Gastroesophageal sphincter (tissue), 4 donors: ENCODE results near the gene PDLIM5. TPM values are rescaled to one million over a fixed set of nuclear protein-coding genes. Genes with fewer than 3 reads are reported as not detected.

ENCODE experiments used
- ATAC-seq: fragments of 150-250 bp; one replicate; pipeline ENCODE4 v1.9.1; 2016; ENCODE audit warnings: mild to moderate bottlenecking, moderate library complexity
- H3K27ac ChIP-seq, 4 donors: fragments of 200-600 bp; sonication (generic) in 3 of 4; 1 replicate in 3 of 4; 2 replicates in 1 of 4; pipeline ENCODE4 v1.5.1; 2016 to 2019
- H3K27me3 ChIP-seq: fragments of 200-600 bp; sonication (generic); one replicate; pipeline ENCODE4 v1.5.1; 2019
- H3K36me3 ChIP-seq, 2 donors: fragments of 200-600 bp; sonication (generic); one replicate each; pipeline ENCODE4 v1.5.1; 2019; ENCODE audit warnings: control low read depth in 1 of 2
- H3K4me1 ChIP-seq, 3 donors: fragments of 200-600 bp; sonication (generic); 1 replicate in 2 of 3; 2 replicates in 1 of 3; pipeline ENCODE4 v1.5.1; 2016 to 2019; ENCODE audit warnings: control low read depth in 2 of 3
- H3K4me3 ChIP-seq, 2 donors: fragments of 200-600 bp; sonication (generic); one replicate each; pipeline ENCODE4 v1.5.1; 2019; ENCODE audit warnings: mild to moderate bottlenecking in 1 of 2, moderate library complexity in 1 of 2
- H3K9me3 ChIP-seq, 3 donors: fragments of 200-600 bp; sonication (generic); one replicate each; pipeline ENCODE4 v1.5.1; 2017 to 2019; ENCODE audit warnings: control low read depth in 2 of 3
- EP300 ChIP-seq: sonication (generic); formaldehyde crosslinking; IDR thresholded peaks from one replicate; pipeline ENCODE4 v1.6.1; 2017; ENCODE audit warnings: antibody characterized with exemption, mild to moderate bottlenecking
- POLR2A ChIP-seq, 2 donors: fragments of 450-650 bp; IDR thresholded peaks; one replicate each; pipeline ENCODE4 v1.6.1; 2017; ENCODE audit warnings: antibody characterized with exemption in 2 of 2, mild to moderate bottlenecking in 2 of 2, moderate library complexity in 1 of 2
- POLR2AphosphoS5 ChIP-seq: sonication (generic); formaldehyde crosslinking; IDR thresholded peaks from one replicate; pipeline ENCODE4 v1.6.1; 2017; ENCODE audit warnings: antibody characterized with exemption
- WGBS, 2 donors: methylation state at CpG; one replicate each; pipeline ENCODE4 v1.1.5; 2018; ENCODE audit warnings: low coverage in 1 of 2; 5-methylcytosine and 5-hydroxymethylcytosine counted together
- total RNA-seq, 4 donors: library from RNA; depleted of rRNA; stranded (reverse); fragments of >200 nt; gene quantifications; one replicate each; pipeline ENCODE4 v1.1.0, GENCODE V29; 2016
- TF ChIP-seq, protein P1 (sequence below), 4 experiments: fragments of 200-600 bp in 2 of 4; fragments of 450-650 bp in 2 of 4; sonication (generic) in 1 of 4; IDR thresholded peaks; one replicate each; pipeline ENCODE4 v1.5.1; 2017 to 2019; ENCODE audit warnings: antibody characterized with exemption in 4 of 4, mild to moderate bottlenecking in 2 of 4, moderate library complexity in 2 of 4

The PDLIM5 gene
- total RNA-seq, 4 donors from 2014 or later: 100 to 223 (median 175) TPM

DNA sequence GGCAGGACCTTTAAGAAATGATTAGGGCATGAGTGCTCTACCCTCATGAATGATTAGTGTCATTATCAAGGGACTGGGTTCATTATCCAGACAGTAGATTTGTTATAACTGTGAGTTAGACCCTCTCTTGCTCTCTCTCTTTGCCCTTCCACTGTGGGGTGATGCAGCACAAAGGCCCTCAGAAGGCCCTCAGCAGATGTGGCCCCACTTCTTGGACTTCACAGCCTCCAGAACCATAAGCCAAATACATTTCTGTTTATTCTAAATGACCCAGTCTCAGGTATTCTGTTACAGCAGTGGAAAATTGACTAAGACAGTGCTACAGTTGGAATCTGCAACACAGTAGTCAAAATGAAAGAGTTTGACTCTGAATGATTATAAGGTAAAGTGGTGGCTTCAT lies 17.2 kb upstream of the PDLIM5 start:
- H3K9me3 ChIP-seq: no peaks in the 10 kb centered on the region
- no peak for TF ChIP-seq POLR2AphosphoS5
- TF ChIP-seq POLR2A (IDR thresholded peaks at IDR 0.05): no peak
- no peak for TF ChIP-seq EP300
- TF ChIP-seq, protein P1, sequence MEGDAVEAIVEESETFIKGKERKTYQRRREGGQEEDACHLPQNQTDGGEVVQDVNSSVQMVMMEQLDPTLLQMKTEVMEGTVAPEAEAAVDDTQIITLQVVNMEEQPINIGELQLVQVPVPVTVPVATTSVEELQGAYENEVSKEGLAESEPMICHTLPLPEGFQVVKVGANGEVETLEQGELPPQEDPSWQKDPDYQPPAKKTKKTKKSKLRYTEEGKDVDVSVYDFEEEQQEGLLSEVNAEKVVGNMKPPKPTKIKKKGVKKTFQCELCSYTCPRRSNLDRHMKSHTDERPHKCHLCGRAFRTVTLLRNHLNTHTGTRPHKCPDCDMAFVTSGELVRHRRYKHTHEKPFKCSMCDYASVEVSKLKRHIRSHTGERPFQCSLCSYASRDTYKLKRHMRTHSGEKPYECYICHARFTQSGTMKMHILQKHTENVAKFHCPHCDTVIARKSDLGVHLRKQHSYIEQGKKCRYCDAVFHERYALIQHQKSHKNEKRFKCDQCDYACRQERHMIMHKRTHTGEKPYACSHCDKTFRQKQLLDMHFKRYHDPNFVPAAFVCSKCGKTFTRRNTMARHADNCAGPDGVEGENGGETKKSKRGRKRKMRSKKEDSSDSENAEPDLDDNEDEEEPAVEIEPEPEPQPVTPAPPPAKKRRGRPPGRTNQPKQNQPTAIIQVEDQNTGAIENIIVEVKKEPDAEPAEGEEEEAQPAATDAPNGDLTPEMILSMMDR (IDR thresholded peaks at IDR 0.05): no peak

DNA sequence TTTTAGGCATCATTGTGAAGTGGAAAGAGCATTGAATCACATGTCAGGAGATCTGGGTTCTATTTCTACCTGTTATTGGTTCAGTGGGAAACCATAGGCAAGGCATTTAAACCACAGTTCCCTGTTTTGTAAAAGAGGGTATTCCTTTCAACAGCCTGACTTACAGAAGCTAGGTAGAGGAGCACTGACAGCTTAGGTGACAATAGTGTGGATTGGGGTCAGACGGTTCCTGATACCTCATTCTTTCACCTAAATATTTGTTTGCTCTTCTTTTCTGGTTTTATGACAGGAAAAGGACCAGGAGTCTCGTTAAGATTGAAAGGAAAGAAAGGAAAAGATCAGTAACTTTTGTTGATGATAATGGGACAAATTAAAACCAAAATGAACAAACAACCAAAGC lies 15.9 kb upstream of the PDLIM5 start:
- Histone ChIP-seq H3K36me3 (no peaks in the 10 kb centered on the region), H3K27ac (no peak overlapping the region), H3K4me1 (no peaks in the 10 kb centered on the region), H3K27me3 (no peaks in the 10 kb centered on the region), H3K9me3 (no peaks in the 10 kb centered on the region), H3K4me3 (no peak overlapping the region)
- TF ChIP-seq EP300: no peak
- TF ChIP-seq, protein P1 (IDR thresholded peaks at IDR 0.05): no peak
- TF ChIP-seq POLR2A (IDR thresholded peaks at IDR 0.05): no peak
- TF ChIP-seq POLR2AphosphoS5: no peak
- 54 to 70% methylated on average over 2 of the region's 2 CpGs for WGBS, 2 donors
- ATAC-seq: no peak

More for the DNA sequence above, 17.2 kb upstream of the PDLIM5 start:
- H3K27ac ChIP-seq: no peak overlapping the region
- H3K4me3 ChIP-seq: no peak overlapping the region
- ATAC-seq: no peak
- H3K4me1 ChIP-seq: no peaks in the 10 kb centered on the region
- H3K36me3 ChIP-seq: no peaks in the 10 kb centered on the region
- no peaks in the 10 kb centered on the region for H3K27me3 ChIP-seq

DNA sequence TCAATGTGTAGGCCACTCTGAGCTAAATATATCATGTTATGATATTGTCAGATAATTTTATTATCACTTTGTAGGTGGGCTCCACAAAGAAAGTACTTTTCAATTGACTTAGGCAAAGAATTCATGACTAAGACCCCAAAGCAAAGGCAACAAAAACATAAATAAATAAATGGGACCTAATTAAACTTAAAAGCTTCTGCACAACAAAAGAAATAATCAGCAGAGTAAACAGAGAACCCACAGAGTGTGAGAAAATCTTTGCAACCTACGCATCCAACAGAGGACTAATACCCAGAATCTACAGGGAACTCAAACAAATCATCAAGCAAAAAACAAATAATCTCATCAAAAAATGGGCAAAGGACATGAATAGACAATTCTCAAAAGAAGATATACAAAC lies 15.2 kb upstream of the PDLIM5 start:
- Histone ChIP-seq H3K27ac (no peak overlapping the region), H3K36me3 (no peaks in the 10 kb centered on the region), H3K4me3 (no peak overlapping the region), H3K4me1 (no peaks in the 10 kb centered on the region), H3K9me3 (no peaks in the 10 kb centered on the region), H3K27me3 (no peaks in the 10 kb centered on the region)
- 100% methylated on average over 1 of the region's 1 CpG for WGBS, 2 donors
- no peak for ATAC-seq
- no peak for TF ChIP-seq POLR2A (IDR thresholded peaks at IDR 0.05)
- TF ChIP-seq POLR2AphosphoS5: no peak
- TF ChIP-seq, protein P1 (IDR thresholded peaks at IDR 0.05): no peak
- no peak for TF ChIP-seq EP300

DNA sequence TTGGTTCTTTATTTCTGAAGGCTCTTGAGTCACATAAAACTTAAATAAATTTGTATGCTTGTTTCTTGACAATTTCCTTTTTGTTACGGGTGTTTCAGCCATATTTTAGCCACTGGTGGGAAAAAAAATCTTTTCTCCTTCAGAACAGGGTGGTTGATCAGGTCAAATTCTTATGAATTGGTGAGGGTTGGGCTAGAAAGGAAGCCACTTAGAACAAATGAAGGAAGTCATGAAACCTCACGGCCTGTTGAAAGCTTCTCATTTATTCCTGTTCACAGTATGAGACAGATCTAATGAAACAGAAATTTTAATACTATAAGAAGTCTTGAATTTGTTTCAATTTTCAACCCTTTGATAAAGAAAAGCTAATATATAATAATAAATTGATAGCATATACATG lies 12.1 kb upstream of the PDLIM5 start:
- ATAC-seq: no peak
- H3K9me3 ChIP-seq: no peaks in the 10 kb centered on the region

DNA sequence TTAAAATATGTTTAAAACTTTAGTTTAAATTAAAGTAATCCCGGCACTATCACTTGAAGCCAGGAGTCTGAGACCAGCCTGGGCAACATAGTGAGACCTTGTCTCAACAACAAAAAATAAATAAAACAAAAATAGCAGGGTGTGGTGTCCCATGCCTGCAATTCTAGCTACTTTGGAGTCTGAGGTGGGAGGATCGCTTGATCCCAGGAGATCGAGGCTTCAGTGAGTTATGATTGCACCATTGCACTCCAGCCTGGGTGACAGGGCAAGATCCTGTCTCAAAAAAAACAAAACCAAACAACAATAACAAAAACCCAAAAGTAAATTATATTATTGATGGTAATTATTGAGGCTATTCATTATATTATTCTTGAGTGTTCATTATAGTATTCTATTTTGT lies 9.9 kb upstream of the PDLIM5 start:
- Histone ChIP-seq H3K9me3 (no peaks in the 10 kb centered on the region), H3K4me1 (no peaks in the 10 kb centered on the region), H3K4me3 (no peak overlapping the region), H3K27me3 (no peaks in the 10 kb centered on the region), H3K36me3 (no peaks in the 10 kb centered on the region), H3K27ac (no peak overlapping the region)
- TF ChIP-seq POLR2A (IDR thresholded peaks at IDR 0.05): no peak
- TF ChIP-seq, protein P1 (IDR thresholded peaks at IDR 0.05): no peak
- no peak for TF ChIP-seq POLR2AphosphoS5
- no peak for TF ChIP-seq EP300
- no peak for ATAC-seq
- 77 to 87% methylated on average over 3 of the region's 3 CpGs for WGBS, 2 donors

More for the DNA sequence above, 12.1 kb upstream of the PDLIM5 start:
- no peaks in the 10 kb centered on the region for H3K4me1 ChIP-seq
- no peak overlapping the region for H3K4me3 ChIP-seq
- no peak for TF ChIP-seq POLR2A (IDR thresholded peaks at IDR 0.05)
- no peak for TF ChIP-seq POLR2AphosphoS5
- TF ChIP-seq EP300: no peak
- TF ChIP-seq, protein P1 (IDR thresholded peaks at IDR 0.05): no peak
- no peaks in the 10 kb centered on the region for H3K36me3 ChIP-seq
- H3K27ac ChIP-seq: no peak overlapping the region
- H3K27me3 ChIP-seq: no peaks in the 10 kb centered on the region
- 78 to 100% methylated on average over 1 to 2 of the region's 2 CpGs for WGBS, 2 donors
